GM18526 (cell line): ENCODE data around the gene TAF1D.

Experiments used
- POLR2A ChIP-seq: IDR thresholded peaks from 3 replicates; pipeline ENCODE4 v1.6.1; 2011; ENCODE audit not compliant: insufficient read length; ENCODE audit errors: extremely low read depth

Gene TAF1D

DNA sequence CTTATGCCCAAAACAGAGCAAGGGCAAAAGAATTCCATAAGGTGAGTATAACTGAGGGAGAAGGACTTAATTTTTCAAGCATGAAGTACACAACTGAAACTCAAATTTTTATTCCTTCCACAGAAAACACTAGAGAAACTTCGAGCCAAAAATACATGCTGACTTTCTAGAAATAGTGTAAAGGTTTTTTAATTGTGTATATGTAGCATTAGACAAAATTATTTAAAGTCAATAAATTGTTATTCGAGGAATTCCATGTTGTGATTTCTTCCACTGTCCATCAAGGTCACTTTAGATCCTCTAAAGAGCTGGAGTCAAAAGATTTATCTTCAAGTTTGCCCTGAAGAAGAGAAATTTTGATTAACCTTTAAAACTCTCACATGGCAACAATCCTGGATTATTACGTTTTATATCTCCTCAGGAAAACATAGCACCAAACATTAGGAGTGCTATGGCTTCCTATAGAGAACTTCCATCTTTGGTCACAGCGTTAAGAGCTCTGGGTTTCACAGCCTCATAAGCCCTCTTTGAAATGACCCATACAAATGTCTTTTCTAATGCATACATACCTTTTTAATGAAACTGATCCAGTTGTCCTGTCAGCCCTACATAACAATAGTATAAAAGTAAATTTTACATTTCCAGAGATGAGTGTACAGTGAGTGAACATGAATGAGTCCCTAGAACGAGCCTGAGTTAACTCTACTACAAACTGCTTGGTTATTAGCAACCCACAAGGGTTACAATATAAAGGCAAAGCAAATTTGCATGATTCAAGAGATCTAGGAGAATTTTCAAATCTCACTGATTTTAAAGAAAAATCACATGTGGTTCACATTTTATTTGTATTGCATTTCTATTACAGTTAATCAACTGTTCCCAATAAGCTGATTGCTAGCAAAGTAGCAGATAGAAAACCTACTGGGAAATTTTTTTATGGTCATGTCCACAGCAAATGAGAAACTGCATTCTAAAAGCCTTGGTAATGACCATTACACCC lies 10.9 kb downstream of the TAF1D start:
- TF ChIP-seq POLR2A = no peak

DNA sequence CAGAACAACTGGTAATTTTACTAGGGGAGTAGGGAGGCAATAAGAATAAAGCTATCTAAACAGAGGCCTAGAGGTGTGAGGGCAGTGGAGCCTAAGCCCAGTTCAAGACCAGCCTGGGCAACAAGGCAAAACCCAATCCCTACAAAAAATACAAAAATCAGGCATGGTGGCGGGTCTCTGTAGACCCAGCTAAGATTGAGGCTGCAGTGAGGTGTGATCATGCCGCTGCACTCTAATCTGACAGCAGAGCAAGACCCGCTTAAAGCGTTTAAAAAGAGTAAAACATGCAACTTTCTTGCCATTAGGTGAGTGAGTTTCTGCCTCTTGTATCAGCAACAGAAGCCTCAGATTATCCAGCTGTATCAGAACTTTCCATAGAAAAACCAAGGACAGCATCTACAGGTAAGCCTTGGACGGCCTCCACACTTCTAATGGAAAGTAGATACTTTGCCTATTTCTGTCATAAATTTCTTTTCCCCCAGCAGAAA lies 12.1 kb downstream of the TAF1D start:
- TF ChIP-seq POLR2A = peak; percentile 39

DNA sequence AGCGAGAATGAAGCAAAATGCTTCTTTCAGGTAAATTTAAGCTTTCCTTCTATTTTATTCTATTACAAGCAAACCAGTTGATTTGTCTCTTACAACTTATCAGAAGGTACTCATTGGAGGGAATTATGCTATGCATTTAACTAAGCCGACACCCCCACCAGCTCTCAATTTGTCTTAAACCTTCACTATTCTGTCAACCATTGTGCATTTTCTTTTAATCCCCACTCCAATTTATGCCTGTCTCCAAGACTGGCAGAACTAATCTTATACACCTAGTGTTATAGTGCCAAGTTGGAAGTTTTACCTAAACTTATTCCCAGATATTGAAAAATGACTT lies 12.5 kb downstream of the TAF1D start:
- TF ChIP-seq POLR2A = no peak

DNA sequence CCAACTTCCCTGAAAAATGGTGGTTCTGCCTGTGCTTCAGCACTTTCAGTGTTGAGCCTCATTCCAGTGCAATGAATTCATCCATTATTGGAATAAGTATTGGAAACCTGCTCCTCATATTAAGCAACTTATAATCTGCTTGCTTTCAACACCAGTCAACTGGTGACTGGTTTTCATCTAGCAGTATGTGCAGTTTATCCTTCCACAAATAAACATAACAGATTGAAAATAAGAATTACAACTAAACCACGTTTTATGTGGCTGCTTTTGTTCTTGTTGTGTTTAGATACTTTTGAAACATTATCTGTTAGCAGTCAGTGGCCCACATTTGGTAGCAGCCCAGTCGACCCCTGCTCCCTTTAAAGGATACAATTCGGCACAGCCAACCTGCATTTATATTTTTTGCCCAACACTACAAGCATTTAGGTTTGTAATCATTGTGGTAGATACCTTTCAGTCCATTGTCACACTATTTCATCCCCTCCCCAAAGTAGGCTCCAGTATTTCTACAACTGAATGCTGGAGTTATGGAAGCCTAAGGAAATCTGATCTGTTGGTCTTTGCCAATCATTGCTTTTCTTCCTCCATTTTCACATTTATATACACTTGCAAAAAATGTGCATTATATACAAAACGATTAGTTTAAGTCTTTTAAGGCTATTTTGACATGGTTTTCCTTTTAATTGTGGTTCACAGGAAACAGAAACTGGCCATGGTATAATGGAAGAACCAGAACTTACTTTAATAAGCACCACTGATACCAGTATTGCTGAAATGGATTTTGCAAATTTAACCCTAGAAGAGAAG lies 13.1 kb downstream of the TAF1D start:
- no peak for TF ChIP-seq POLR2A

GRCh38 chr11:93724089-93724488 lies 17.2 kb downstream of the TAF1D start:
- TF ChIP-seq POLR2A = no peak

DNA sequence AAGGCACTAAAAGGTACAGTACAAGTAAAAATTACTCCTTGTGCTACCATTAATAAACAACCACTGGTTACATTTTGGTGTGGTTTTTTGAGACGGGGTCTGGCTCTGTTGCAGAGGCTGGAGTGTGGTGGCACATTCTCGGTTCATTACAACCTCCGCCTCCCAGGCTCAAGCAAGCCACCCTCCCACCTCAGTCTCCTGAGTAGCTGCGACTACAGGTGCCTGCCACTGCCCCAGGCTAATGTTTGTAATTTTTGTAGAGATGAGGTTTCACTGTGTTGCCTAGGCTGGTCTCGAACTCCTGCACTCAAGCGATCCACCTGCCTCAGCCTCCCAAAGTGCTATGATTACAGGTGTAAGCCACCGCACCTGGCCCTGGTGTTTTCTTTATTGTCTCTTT lies 20.8 kb downstream of the TAF1D start:
- no peak for TF ChIP-seq POLR2A

- TF ChIP-seq POLR2A = no peak
Observed at GRCh38 chr11:93719310-93719709, 22.0 kb downstream of the TAF1D start.

GRCh38 chr11:93718057-93718563 lies 23.2 kb downstream of the TAF1D start:
- TF ChIP-seq POLR2A = no peak

GRCh38 chr11:93717501-93717900 lies 23.8 kb downstream of the TAF1D start:
- no peak for TF ChIP-seq POLR2A

- no peak for TF ChIP-seq POLR2A
Observed at GRCh38 chr11:93715797-93716396, 25.4 kb downstream of the TAF1D start.

DNA sequence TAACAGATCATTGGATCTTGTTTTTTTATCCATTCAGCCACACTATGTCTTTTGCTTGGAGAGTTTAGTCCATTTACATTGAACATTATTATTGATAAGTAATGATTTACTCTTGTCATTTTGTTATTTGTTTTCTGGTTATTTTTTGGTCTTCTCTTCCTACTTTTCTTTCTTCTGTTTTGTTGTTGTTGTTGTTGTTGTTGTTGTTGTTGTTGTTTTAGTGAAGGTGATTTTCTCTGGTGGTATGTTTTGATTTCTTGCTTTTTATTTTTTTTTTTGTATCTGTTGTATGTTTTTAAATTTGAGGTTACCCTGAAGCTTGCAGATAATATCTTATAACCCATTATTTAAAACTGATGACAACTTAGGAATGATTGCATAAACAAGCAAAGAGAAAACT lies 28.6 kb downstream of the TAF1D start:
- no peak for TF ChIP-seq POLR2A

DNA sequence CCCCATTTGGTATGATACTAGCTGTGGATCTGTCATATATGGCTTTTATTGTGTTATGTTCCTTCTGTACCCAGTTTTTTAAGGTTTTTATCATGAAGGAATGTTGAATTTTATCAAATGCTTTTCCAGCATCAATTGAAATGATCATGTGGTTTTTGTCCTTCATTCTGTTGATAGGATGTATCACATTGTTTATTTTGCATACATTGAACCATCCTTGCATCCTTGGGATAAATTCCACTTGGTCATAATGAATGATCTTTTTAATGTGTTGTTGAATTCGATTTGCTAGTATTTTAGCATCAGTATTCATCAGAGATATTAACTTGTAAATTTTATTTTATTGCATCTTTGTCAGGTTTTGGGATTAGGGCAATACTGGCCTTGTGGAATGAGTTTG lies 31.1 kb downstream of the TAF1D start:
- no peak for TF ChIP-seq POLR2A

DNA sequence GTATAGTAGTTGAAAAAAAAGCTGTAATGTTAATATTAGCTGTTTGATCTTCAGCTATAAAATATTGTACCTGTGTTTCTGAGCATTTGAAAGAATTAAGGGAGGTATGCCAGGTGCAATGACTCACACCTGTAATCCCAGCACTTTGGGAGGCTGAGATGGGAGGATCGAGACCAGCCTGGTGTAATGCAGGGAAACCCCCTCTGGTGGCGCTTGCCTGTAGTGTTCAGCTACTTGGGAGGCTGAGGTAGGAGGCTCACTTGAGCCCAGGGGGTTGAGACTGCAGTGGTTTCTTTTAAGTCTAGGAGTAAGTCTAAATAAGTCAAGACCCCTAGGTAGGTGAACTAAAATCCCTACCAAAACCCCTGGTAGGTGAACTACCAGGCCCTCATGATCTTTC lies 37.1 kb downstream of the TAF1D start:
- TF ChIP-seq POLR2A = no peak

DNA sequence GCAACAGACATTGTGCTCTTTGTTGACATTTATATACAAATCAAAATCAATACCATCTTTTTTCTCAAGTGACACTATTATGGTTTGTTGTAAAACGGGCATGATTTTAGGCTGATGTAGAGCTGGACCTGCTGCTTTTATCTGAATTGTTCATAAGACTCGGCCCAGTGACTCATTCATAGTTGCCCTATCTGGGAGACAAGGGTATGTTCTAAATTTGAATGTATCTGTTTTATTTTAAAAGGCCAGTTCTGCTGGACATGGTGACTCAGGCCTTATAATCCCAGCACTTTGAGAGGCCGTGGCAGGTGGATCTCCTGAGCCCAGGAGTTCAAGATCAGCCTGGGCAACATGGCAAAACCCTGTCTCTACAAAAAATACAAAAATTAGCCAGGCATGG lies 40.5 kb downstream of the TAF1D start:
- TF ChIP-seq POLR2A = no peak

DNA sequence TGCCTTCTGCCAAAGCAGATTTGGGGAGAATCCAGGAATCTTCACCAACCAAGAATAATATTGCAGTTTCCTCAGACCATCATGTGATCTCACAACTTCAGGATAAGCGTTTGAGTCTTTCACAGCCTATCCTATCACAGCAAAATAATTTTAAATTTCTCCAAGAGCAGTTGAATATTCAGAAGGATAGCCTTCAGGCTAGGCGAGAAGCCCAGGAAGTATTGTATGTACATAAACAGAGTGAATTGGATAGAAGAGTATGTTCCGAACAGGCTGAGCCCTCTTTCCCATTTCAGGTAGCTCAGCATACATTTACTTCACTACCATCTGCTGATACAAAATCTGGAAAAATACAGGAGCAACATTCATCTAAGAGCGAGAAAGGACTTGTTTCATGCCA lies 43.7 kb downstream of the TAF1D start:
- no peak for TF ChIP-seq POLR2A
